Caco-2 (cell line): Measurements from ENCODE around the gene AGL. TPM values are rescaled to one million over a fixed set of nuclear protein-coding genes. Genes with fewer than 3 reads are reported as not detected.

Experiments
- BruUV-seq: library from RNA; stranded (reverse); fragments of 400-500 nt; replicated peaks from 2 replicates; lab custom pipeline; 2021; lab: Mats Ljungman, UMichigan
- CTCF ChIA-PET: fragments of 300-600 bp; sonication (Branson Sonifier 250); formaldehyde crosslinking; loops from one replicate; lab custom pipeline; 2022; ENCODE audit warnings: antibody characterized with exemption; lab: Charles Lee
- POLR2A ChIA-PET: fragments of 300-600 bp; sonication (Branson Sonifier 250); formaldehyde crosslinking; loops from one replicate; lab custom pipeline; 2022; ENCODE audit warnings: antibody characterized with exemption; lab: Charles Lee
- DNase-seq, 2 experiments: peaks; one replicate each; pipeline versions ENCODE4 v3.0.0 to v3.0.0-alpha.2; 2020 to 2022
- H3K27me3 ChIP-seq: replicated peaks from 2 replicates; pipeline ENCODE4 v1.6.0; 2011; ENCODE audit warnings: low read length; ENCODE audit not compliant: control insufficient read depth, insufficient read depth
- H3K36me3 ChIP-seq: 2 replicates; pipeline ENCODE4 v1.5.1; 2011; ENCODE audit warnings: low read length; ENCODE audit not compliant: control insufficient read depth, insufficient read depth
- H3K4me1 ChIP-seq: fragments of 250-450 bp; sonication (Bioruptor Pico); 2 replicates; pipeline ENCODE4 v1.5.1; 2020; ENCODE audit warnings: mild to moderate bottlenecking
- H3K4me3 ChIP-seq: 2 replicates; pipeline ENCODE4 v1.5.1; 2011; ENCODE audit warnings: low read depth, mild to moderate bottlenecking, control low read depth, low read length
- H3K9me3 ChIP-seq: fragments of 250-450 bp; sonication (Bioruptor Pico); 2 replicates; pipeline ENCODE4 v1.5.1; 2020; ENCODE audit warnings: mild to moderate bottlenecking, moderate library complexity
- H3K27ac Mint-ChIP-seq: one replicate; pipeline ENCODE4 v1.8.0; 2022; ENCODE audit warnings: mixed read lengths; ENCODE audit not compliant: unreplicated experiment
- H3K27me3 Mint-ChIP-seq: one replicate; pipeline ENCODE4 v1.8.0; 2022; ENCODE audit warnings: mixed read lengths; ENCODE audit not compliant: insufficient read depth, unreplicated experiment
- H3K36me3 Mint-ChIP-seq: one replicate; pipeline ENCODE4 v1.8.0; 2022; ENCODE audit warnings: mild to moderate bottlenecking, mixed read lengths; ENCODE audit not compliant: insufficient read depth, unreplicated experiment
- H3K4me1 Mint-ChIP-seq: one replicate; pipeline ENCODE4 v1.8.0; 2022; ENCODE audit warnings: low read depth, mixed read lengths; ENCODE audit not compliant: unreplicated experiment
- H3K4me3 Mint-ChIP-seq: one replicate; pipeline ENCODE4 v1.8.0; 2022; ENCODE audit warnings: mild to moderate bottlenecking, moderate library complexity, mixed read lengths; ENCODE audit not compliant: unreplicated experiment
- H3K9me3 Mint-ChIP-seq: one replicate; pipeline ENCODE4 v1.8.0; 2022; ENCODE audit warnings: mixed read lengths; ENCODE audit not compliant: unreplicated experiment
- intact Hi-C: fragments of 100-400 bp; cut with micrococcal nuclease; formaldehyde crosslinking; loops from one replicate; pipeline ENCODE4 v1.10.0; 2022; ENCODE audit not compliant: unreplicated experiment
- total RNA-seq: library from RNA; stranded (reverse); gene quantifications from 2 replicates; pipeline ENCODE4 v1.2.3, GENCODE V29; 2022
- TF ChIP-seq, protein P1 (sequence below), 2 experiments: fragments of 200-600 bp in 1 of 2; IDR thresholded peaks; 1 replicate in 1 of 2; 2 replicates in 1 of 2; pipeline versions ENCODE4 v1.5.1 to v1.8.0; 2011 to 2022; ENCODE audit warnings: antibody characterized with exemption in 1 of 2, control low read depth in 1 of 2, inconsistent platforms in 1 of 2, low read depth in 1 of 2, low read length in 1 of 2, mild to moderate bottlenecking in 1 of 2, moderate library complexity in 1 of 2; ENCODE audit not compliant: insufficient read depth in 1 of 2, severe bottlenecking in 1 of 2, unreplicated experiment in 1 of 2

The AGL gene
- total RNA-seq, 1 experiment from 2014 or later = 23.6 TPM

DNA sequence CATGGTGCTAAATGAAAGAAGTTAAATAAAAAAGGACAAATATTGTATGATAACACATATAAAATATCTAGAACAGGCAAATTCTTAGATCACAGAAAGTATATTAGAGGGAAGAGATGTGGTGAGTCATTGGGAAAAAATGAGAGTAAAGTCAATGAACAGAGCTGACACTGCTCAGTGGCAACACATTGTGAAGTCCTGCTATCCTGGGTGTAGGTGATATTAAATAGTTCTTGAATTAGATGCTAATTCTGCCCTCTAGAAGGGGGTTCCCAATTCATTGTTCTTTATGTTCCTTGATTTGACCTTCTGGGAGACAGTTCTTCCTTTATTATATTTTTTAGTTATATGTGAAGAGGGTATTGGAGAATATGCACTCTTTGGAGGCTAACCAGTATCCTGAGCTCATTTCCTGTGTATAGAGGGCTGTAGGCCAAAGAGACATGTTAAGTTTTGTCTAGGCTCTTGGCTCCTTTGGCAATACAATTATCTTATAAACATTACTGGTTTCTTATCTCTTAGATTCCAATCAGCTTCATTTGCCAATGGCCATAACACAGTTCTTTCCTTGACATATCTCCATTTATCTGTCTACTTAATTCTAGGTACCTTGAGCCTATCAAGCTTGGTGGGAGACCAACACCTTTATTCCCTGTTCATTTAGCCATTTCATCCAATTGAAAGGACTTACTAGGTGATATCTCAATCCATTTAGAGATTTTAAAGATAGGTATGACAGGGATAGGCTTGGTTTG, 113.1 kb downstream of the AGL start:
- Mint-ChIP-seq H3K9me3 (no peaks in the 10 kb centered on the region), H3K36me3 (no peaks in the 10 kb centered on the region), H3K27me3 (no peaks in the 10 kb centered on the region), H3K4me1 (peaks cover 7% of the 10 kb centered on the region), H3K4me3 (no peak overlapping the region), H3K27ac (no peak overlapping the region)
- TF ChIP-seq, protein P1, sequence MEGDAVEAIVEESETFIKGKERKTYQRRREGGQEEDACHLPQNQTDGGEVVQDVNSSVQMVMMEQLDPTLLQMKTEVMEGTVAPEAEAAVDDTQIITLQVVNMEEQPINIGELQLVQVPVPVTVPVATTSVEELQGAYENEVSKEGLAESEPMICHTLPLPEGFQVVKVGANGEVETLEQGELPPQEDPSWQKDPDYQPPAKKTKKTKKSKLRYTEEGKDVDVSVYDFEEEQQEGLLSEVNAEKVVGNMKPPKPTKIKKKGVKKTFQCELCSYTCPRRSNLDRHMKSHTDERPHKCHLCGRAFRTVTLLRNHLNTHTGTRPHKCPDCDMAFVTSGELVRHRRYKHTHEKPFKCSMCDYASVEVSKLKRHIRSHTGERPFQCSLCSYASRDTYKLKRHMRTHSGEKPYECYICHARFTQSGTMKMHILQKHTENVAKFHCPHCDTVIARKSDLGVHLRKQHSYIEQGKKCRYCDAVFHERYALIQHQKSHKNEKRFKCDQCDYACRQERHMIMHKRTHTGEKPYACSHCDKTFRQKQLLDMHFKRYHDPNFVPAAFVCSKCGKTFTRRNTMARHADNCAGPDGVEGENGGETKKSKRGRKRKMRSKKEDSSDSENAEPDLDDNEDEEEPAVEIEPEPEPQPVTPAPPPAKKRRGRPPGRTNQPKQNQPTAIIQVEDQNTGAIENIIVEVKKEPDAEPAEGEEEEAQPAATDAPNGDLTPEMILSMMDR (IDR thresholded peaks at IDR 0.05; ENCODE audit: insufficient read depth in 1 of 2, low read depth in 1 of 2, low read length in 1 of 2, severe bottlenecking in 1 of 2, unreplicated experiment in 1 of 2) = no peak
- ChIA-PET CTCF (no interaction called here), POLR2A (no interaction called here)
- no peaks in the 10 kb centered on the region for H3K27me3 ChIP-seq
- H3K4me1 ChIP-seq = peaks cover 20% of the 10 kb centered on the region
- intact Hi-C loops = no loop called here
- DNase-seq = no peak
- no peaks in the 10 kb centered on the region for H3K9me3 ChIP-seq
- BruUV-seq = no TSS peak
- H3K36me3 ChIP-seq = no peaks in the 10 kb centered on the region
- H3K4me3 ChIP-seq = no peak overlapping the region

DNA sequence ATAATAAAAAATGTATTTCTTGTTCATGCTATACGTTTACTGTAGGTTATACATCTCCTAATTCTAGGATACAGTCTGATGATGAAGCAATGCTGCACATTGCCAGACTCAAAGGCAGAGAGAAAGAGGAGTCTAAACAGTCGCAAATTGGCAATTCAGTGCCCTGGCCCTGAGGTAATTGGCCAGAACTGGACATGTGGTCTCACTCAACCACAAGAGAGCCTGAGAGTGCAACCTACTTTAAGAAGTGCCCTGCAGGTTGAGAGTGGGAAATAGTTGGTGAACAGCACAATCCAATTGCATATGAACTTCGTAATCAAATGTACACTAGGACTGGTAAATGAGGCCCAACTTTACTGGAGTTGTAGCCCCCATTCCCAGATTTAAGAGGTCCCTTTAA, 114.6 kb downstream of the AGL start:
- CTCF ChIA-PET = no interaction called here
- Histone ChIP-seq H3K27me3 (no peaks in the 10 kb centered on the region), H3K4me1 (peaks cover 14% of the 10 kb centered on the region; the same call in 1 of the 2 replicates), H3K4me3 (no peak overlapping the region), H3K9me3 (no peaks in the 10 kb centered on the region), H3K36me3 (no peaks in the 10 kb centered on the region)
- Mint-ChIP-seq H3K36me3 (no peaks in the 10 kb centered on the region), H3K27ac (no peak overlapping the region), H3K4me3 (no peak overlapping the region), H3K9me3 (no peaks in the 10 kb centered on the region), H3K27me3 (no peaks in the 10 kb centered on the region), H3K4me1 (no peaks in the 10 kb centered on the region)
- intact Hi-C loops = no loop called here
- no TSS peak for BruUV-seq
- DNase-seq = no peak
- POLR2A ChIA-PET = no interaction called here
- TF ChIP-seq, protein P1 (IDR thresholded peaks at IDR 0.05; ENCODE audit: insufficient read depth in 1 of 2, low read depth in 1 of 2, low read length in 1 of 2, severe bottlenecking in 1 of 2, unreplicated experiment in 1 of 2) = no peak

DNA sequence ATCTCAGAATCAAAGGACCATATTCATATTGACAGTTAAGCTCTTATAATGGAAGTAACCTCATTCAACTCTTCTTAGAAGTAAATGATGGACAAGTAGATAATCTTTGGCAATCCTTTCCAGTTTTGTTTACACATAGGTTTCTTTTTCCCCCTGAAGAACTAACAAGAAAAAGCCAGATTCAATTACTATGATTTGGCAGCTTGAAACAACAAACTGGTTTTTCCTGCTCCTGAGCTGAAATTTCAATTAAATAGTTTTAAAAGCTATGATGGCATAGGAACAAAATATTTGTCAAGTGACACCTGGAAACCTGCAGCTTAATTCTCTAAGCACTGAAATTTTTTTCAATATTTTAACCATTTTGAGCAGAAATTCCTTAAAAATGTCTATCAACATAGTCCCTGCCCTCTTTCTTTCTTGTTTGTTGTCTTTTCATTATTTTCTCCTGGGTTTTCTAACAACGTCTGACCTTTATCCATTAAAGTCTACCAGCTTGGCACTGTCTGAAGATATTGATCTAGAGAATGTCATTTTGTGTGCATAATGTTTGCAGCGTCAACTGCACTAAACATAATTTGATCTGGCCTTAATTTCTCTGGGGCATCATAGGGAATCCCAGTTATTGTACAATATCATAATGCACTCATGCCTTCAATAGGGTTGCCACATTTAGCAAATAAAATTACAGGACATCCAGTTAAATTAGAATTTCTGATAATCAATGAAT, 115.7 kb downstream of the AGL start:
- no peaks in the 10 kb centered on the region for H3K27me3 ChIP-seq
- ChIA-PET CTCF (no interaction called here), POLR2A (no interaction called here)
- TF ChIP-seq, protein P1 (IDR thresholded peaks at IDR 0.05; ENCODE audit: insufficient read depth in 1 of 2, low read depth in 1 of 2, low read length in 1 of 2, severe bottlenecking in 1 of 2, unreplicated experiment in 1 of 2) = no peak
- H3K36me3 ChIP-seq = no peaks in the 10 kb centered on the region
- H3K27ac Mint-ChIP-seq = no peak overlapping the region
- no peaks in the 10 kb centered on the region for H3K9me3 Mint-ChIP-seq
- no TSS peak for BruUV-seq
- no peaks in the 10 kb centered on the region for H3K4me1 Mint-ChIP-seq
- peaks cover 14% of the 10 kb centered on the region; the same call in 1 of the 2 replicates for H3K4me1 ChIP-seq
- H3K36me3 Mint-ChIP-seq = no peaks in the 10 kb centered on the region
- H3K4me3 ChIP-seq = no peak overlapping the region
- no peak for DNase-seq
- no peak overlapping the region for H3K4me3 Mint-ChIP-seq
- H3K9me3 ChIP-seq = no peaks in the 10 kb centered on the region
- intact Hi-C loops = no loop called here
- no peaks in the 10 kb centered on the region for H3K27me3 Mint-ChIP-seq
